ENCODE data around the gene C1orf232.

Gene C1orf232

DNA sequence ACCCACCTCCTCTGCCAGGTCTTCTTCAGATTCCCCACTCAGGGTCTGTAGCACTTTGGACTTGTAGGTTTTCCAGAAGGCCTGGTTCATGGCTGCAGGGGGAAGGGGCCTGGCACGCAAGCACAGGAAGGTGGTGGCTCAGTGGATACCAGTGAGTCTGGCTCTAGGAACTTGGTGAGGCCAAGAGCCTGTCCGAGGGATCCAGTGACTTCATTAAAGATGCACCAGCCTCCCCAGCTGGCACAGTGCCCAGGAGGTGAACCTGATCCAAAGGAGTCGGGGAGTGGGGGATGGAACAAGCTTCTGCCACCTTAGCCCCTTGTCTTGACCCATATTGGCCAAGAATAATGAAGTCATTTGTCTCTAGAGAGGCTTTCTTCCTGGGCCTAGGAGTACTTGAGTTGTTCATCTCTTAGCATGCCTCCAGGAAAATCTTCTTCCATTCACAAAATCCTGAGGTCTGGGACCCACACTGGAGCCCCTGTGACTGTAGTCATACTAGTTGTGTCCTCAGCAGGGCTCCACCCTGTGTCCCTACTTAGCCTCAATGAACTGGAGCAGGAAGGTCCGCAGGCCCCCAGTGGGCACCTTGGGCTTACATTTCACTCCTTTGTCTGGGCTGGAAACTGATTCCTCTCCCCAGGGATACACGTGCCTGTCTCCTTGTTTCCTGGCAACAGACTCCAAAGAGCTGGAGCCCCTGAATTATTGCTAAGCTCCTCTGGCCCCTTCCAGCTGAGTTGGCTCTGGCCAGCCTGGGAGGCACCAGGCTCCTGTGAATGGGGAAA is at the start of gene C1orf232:
C1orf232 (minus strand) TSS at position 554 of the 788 bp plus-strand sequence; CDS start at position 90, 464 bp downstream.
- H3K27ac Mint-ChIP-seq, result peak within 1 kb of the TSS; percentile 99
- TF ChIP-seq, protein P1, sequence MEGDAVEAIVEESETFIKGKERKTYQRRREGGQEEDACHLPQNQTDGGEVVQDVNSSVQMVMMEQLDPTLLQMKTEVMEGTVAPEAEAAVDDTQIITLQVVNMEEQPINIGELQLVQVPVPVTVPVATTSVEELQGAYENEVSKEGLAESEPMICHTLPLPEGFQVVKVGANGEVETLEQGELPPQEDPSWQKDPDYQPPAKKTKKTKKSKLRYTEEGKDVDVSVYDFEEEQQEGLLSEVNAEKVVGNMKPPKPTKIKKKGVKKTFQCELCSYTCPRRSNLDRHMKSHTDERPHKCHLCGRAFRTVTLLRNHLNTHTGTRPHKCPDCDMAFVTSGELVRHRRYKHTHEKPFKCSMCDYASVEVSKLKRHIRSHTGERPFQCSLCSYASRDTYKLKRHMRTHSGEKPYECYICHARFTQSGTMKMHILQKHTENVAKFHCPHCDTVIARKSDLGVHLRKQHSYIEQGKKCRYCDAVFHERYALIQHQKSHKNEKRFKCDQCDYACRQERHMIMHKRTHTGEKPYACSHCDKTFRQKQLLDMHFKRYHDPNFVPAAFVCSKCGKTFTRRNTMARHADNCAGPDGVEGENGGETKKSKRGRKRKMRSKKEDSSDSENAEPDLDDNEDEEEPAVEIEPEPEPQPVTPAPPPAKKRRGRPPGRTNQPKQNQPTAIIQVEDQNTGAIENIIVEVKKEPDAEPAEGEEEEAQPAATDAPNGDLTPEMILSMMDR (IDR thresholded peaks at IDR 0.05), result no peak
- peak; percentile 66 for DNase-seq

GRCh38 chr1:26215246-26215645 is 46.5 kb upstream of the C1orf232 start:
- Mint-ChIP-seq H3K4me1 (peaks cover 23% of the 10 kb centered on the region), H3K36me3 (ENCODE audit: low read depth) (no peaks in the 10 kb centered on the region), H3K27ac (no peak overlapping the region), H3K27me3 (ENCODE audit: low read depth, poor library complexity) (peaks cover 17% of the 10 kb centered on the region), H3K9me3 (no peaks in the 10 kb centered on the region), H3K4me3 (no peak overlapping the region)
- TF ChIP-seq, protein P1 (IDR thresholded peaks at IDR 0.05), result no peak
- DNase-seq, result no peak

More for the DNA sequence above, at the start of gene C1orf232:
- peak within 1 kb of the TSS; percentile 89 for H3K4me3 Mint-ChIP-seq
- H3K9me3 Mint-ChIP-seq, result no peaks in the 10 kb centered on the region
- H3K27me3 Mint-ChIP-seq (ENCODE audit: low read depth, poor library complexity), result peaks cover 17% of the 10 kb centered on the region
- no peaks in the 10 kb centered on the region for H3K36me3 Mint-ChIP-seq (ENCODE audit: low read depth)
- peaks cover 62% of the 10 kb centered on the region for H3K4me1 Mint-ChIP-seq

- H3K36me3 Mint-ChIP-seq (ENCODE audit: low read depth), result no peaks in the 10 kb centered on the region
- no peak overlapping the region for H3K4me3 Mint-ChIP-seq
- TF ChIP-seq, protein P1 (IDR thresholded peaks at IDR 0.05), result no peak
- peaks cover 24% of the 10 kb centered on the region for H3K27me3 Mint-ChIP-seq (ENCODE audit: low read depth, poor library complexity)
- H3K4me1 Mint-ChIP-seq, result peaks cover 14% of the 10 kb centered on the region
- H3K9me3 Mint-ChIP-seq, result no peaks in the 10 kb centered on the region
- DNase-seq, result no peak
- no peak overlapping the region for H3K27ac Mint-ChIP-seq
These were observed 44.7 kb upstream of the C1orf232 start for GRCh38 chr1:26213335-26213905.

GRCh38 chr1:26212726-26213125 is 44.0 kb upstream of the C1orf232 start:
- H3K36me3 Mint-ChIP-seq (ENCODE audit: low read depth), result no peaks in the 10 kb centered on the region
- no peak overlapping the region for H3K27ac Mint-ChIP-seq
- H3K4me1 Mint-ChIP-seq, result peaks cover 14% of the 10 kb centered on the region
- no peaks in the 10 kb centered on the region for H3K9me3 Mint-ChIP-seq
- peaks cover 24% of the 10 kb centered on the region for H3K27me3 Mint-ChIP-seq (ENCODE audit: low read depth, poor library complexity)
- no peak overlapping the region for H3K4me3 Mint-ChIP-seq
- TF ChIP-seq, protein P1 (IDR thresholded peaks at IDR 0.05), result no peak
- DNase-seq, result no peak

- DNase-seq, result no peak
- Mint-ChIP-seq H3K27me3 (ENCODE audit: low read depth, poor library complexity) (peaks cover 12% of the 10 kb centered on the region), H3K27ac (no peak overlapping the region), H3K36me3 (ENCODE audit: low read depth) (no peaks in the 10 kb centered on the region), H3K4me3 (no peak overlapping the region), H3K9me3 (no peaks in the 10 kb centered on the region), H3K4me1 (peaks cover 14% of the 10 kb centered on the region)
- TF ChIP-seq, protein P1 (IDR thresholded peaks at IDR 0.05), result no peak
These were observed 41.5 kb upstream of the C1orf232 start for GRCh38 chr1:26210147-26210870.

Data from nephron progenitor cell (in vitro differentiated cells).